Activated B cell treated with CpG ODN at 0.5 μM for 24 hours (primary cell): ENCODE data around the gene KISS1R. TPM values are rescaled to one million over a fixed set of nuclear protein-coding genes. Genes with fewer than 3 reads are reported as not detected.

Source experiments
- ATAC-seq: fragments of 200-7000 bp; cut with Tn5 transposase; one replicate; pipeline ENCODE4 v1.10.0; 2021; ENCODE audit warnings: low read depth, mild to moderate bottlenecking, moderate library complexity
- CTCF ChIA-PET: fragments of 350-600 bp; sonication (Branson Sonifier 250); formaldehyde crosslinking; loops from one replicate; lab custom pipeline; 2021; ENCODE audit warnings: antibody characterized with exemption; lab: Charles Lee
- POLR2A ChIA-PET: fragments of 350-600 bp; sonication (Branson Sonifier 250); formaldehyde crosslinking; loops from one replicate; lab custom pipeline; 2021; ENCODE audit warnings: antibody characterized with exemption; lab: Charles Lee
- DNase-seq: peaks from one replicate; pipeline ENCODE4 v3.0.0; 2022
- H3K27ac Mint-ChIP-seq: one replicate; pipeline ENCODE4 v1.8.0; 2020; ENCODE audit warnings: mixed read lengths
- H3K27me3 Mint-ChIP-seq: one replicate; pipeline ENCODE4 v1.8.0; 2021; ENCODE audit warnings: mixed read lengths
- H3K36me3 Mint-ChIP-seq: one replicate; pipeline ENCODE4 v1.8.0; 2021; ENCODE audit warnings: low read depth, mixed read lengths
- H3K4me1 Mint-ChIP-seq: one replicate; pipeline ENCODE4 v1.8.0; 2021; ENCODE audit warnings: mixed read lengths
- H3K4me3 Mint-ChIP-seq: one replicate; pipeline ENCODE4 v1.8.0; 2020; ENCODE audit warnings: mild to moderate bottlenecking, mixed read lengths
- H3K9me3 Mint-ChIP-seq: one replicate; pipeline ENCODE4 v1.8.0; 2020; ENCODE audit warnings: mixed read lengths
- intact Hi-C: fragments of 100-400 bp; cut with micrococcal nuclease; formaldehyde crosslinking; loops from one replicate; pipeline ENCODE4 v1.15.1; 2024
- total RNA-seq: library from RNA; stranded (reverse); gene quantifications from 2 replicates; pipeline ENCODE4 v1.2.3, GENCODE V29; 2022
- TF ChIP-seq, protein P1 (sequence below): fragments of 200-600 bp; IDR thresholded peaks from one replicate; pipeline ENCODE4 v1.8.0; 2022; ENCODE audit warnings: antibody characterized with exemption, mild to moderate bottlenecking

The KISS1R gene
- total RNA-seq, 1 donor from 2014 or later = 0.49 TPM

DNA sequence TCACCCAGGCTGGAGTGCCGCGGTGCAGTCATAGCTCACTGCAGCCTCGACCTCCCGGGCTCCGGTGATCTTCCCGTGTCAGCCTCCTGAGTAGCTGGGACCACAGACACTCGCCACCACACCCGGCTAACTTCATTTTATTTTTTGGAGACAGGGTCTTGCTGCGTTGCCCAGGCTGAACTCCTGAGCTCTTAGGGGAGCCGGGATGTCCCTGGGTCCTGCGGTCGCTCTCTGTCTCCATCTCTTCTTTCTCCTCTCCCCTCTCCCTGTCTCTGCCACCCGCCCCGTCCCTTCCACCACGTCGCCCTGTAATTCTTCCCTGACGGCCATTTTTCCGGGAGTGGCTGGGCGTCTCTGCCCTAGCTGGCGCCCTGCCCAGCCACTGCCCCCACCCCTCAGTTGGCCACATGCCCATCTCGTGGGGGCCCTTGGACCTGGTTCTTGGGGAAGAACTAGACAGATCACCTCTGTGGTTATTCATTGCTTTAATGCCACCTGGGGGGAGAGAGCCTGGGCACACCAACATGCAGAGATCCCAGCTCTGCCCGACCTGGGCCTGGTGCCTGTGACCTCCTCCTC lies 27.6 kb downstream of the KISS1R start:
- no peak for ATAC-seq
- H3K4me3 Mint-ChIP-seq = no peak overlapping the region
- CTCF ChIA-PET = no interaction called here
- peak overlapping the region; percentile 64 for H3K27ac Mint-ChIP-seq
- TF ChIP-seq, protein P1, sequence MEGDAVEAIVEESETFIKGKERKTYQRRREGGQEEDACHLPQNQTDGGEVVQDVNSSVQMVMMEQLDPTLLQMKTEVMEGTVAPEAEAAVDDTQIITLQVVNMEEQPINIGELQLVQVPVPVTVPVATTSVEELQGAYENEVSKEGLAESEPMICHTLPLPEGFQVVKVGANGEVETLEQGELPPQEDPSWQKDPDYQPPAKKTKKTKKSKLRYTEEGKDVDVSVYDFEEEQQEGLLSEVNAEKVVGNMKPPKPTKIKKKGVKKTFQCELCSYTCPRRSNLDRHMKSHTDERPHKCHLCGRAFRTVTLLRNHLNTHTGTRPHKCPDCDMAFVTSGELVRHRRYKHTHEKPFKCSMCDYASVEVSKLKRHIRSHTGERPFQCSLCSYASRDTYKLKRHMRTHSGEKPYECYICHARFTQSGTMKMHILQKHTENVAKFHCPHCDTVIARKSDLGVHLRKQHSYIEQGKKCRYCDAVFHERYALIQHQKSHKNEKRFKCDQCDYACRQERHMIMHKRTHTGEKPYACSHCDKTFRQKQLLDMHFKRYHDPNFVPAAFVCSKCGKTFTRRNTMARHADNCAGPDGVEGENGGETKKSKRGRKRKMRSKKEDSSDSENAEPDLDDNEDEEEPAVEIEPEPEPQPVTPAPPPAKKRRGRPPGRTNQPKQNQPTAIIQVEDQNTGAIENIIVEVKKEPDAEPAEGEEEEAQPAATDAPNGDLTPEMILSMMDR = no peak
- POLR2A ChIA-PET = interaction anchor here (0.6 to 2.3 kb wide), 4 partner anchors 12 to 81 kb away, joined by 3 to 7 read pairs (median 4); partner anchors contain the start of gene WDR18
- intact Hi-C loops = loop anchor here (5.0 kb wide), 1 partner anchor 188 kb away; no protein-coding TSS in a partner anchor
- no peaks in the 10 kb centered on the region for H3K27me3 Mint-ChIP-seq
- no peaks in the 10 kb centered on the region for H3K9me3 Mint-ChIP-seq
- no peak for DNase-seq
- peaks cover 12% of the 10 kb centered on the region for H3K36me3 Mint-ChIP-seq
- H3K4me1 Mint-ChIP-seq = peaks cover 51% of the 10 kb centered on the region

DNA sequence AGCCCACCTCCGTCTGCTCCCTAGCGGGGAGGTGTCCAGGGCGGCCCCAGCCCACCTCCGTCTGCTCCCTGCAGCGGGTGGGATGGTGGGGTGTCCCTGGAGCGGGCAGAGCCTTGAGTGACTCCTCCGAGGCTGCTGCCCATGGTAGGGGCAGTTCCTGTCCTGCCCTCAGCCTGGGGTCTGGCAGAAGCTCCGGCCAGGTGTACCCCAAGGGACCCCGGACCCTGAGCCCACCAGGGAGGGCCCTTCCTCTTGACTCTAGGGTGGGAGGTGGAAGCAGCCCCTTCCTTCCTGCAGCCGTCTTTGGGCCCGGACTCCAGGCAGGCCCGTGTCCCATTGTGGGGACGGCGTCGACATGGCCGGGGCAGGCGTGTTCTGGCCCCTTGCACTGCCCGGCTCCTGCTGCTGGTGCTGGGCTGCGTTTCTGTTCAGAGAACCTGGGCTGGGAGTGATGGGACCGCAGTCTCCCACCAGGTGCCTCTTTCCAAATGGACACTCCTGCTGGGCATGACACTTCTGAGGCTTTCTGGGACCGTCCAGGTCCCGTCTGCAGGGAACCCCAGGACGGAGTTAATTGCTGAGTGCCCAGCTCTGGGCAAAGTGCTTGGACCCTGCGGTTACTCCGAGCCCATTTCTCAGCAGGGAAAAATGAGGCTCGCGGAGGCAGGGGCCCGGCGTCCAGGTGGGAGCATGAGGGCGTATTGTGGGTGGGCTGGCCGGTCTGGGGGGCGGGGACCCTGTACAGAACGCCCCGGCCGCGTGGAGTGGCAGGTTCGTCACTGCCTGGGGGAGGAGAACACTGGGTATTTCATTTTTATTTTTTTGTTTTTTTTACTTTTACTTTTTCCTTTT lies 28.5 kb downstream of the KISS1R start:
- Mint-ChIP-seq H3K36me3 (peaks cover 10% of the 10 kb centered on the region), H3K27ac (no peak overlapping the region), H3K9me3 (no peaks in the 10 kb centered on the region), H3K4me1 (peaks cover 49% of the 10 kb centered on the region), H3K27me3 (no peaks in the 10 kb centered on the region), H3K4me3 (no peak overlapping the region)
- TF ChIP-seq, protein P1 = no peak
- ChIA-PET CTCF (interaction anchor here (1.0 kb wide), 1 partner anchor 38 kb away, joined by 4 read pairs; the partner anchor contains the start of gene WDR18), POLR2A (interaction anchor here (0.6 to 3.3 kb wide), 5 partner anchors 7 to 321 kb away, joined by 3 to 45 read pairs (median 3); no protein-coding TSS in a partner anchor)
- ATAC-seq (no peak), DNase-seq (no peak)
- intact Hi-C loops = loop anchor here (2.0 to 5.0 kb wide), 2 partner anchors 37 to 187 kb away; no protein-coding TSS in a partner anchor

DNA sequence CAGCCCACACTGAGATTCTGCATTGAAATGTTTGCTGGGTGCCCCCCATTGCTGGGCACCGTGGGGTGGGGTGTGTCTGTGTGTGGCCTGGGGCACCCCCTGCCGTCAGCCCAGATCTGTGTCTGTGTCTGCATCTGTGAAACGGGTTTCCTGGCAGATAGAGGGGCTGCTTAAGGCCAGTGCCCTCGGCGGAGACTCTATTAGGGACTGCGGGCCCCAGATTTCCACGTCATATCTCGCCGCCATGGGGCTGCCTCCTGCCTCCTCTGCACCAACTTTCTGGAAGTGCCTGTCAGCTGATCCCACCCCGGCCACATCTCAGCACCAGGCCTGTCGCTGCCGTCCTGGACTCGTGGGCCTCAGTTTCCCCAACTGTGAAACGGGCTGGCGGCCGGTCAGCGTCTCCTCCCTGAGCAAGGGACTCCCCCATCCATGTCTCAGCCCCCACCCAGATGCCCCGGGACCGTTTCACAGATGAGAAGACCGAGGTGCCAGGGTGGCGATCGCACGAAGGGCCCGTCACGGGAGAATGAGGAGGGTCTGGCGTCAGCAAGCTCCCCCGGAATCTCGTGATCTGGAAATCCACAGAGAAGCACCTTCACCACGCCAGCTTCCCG lies 30.1 kb downstream of the KISS1R start:
- ATAC-seq = peak; percentile 35
- CTCF ChIA-PET = interaction anchor here (0.6 to 1.2 kb wide), 2 partner anchors 24 to 177 kb away, joined by 3 to 4 read pairs; no protein-coding TSS in a partner anchor
- POLR2A ChIA-PET = interaction anchor here (0.6 to 3.3 kb wide), 19 partner anchors 9 to 322 kb away, joined by 3 to 45 read pairs (median 4); partner anchors contain the start of genes CNN2, RNU6-2 and WDR18
- intact Hi-C loops = loop anchor here (1.0 to 5.0 kb wide), 4 partner anchors 21 to 185 kb away; partner anchors contain the start of gene ARID3A
- Mint-ChIP-seq H3K27ac (peak overlapping the region; percentile 93), H3K27me3 (no peaks in the 10 kb centered on the region), H3K9me3 (no peaks in the 10 kb centered on the region), H3K4me3 (peak overlapping the region; percentile 81), H3K36me3 (peaks cover 8% of the 10 kb centered on the region), H3K4me1 (peaks cover 55% of the 10 kb centered on the region)
- DNase-seq = no peak
- TF ChIP-seq, protein P1 = no peak

DNA sequence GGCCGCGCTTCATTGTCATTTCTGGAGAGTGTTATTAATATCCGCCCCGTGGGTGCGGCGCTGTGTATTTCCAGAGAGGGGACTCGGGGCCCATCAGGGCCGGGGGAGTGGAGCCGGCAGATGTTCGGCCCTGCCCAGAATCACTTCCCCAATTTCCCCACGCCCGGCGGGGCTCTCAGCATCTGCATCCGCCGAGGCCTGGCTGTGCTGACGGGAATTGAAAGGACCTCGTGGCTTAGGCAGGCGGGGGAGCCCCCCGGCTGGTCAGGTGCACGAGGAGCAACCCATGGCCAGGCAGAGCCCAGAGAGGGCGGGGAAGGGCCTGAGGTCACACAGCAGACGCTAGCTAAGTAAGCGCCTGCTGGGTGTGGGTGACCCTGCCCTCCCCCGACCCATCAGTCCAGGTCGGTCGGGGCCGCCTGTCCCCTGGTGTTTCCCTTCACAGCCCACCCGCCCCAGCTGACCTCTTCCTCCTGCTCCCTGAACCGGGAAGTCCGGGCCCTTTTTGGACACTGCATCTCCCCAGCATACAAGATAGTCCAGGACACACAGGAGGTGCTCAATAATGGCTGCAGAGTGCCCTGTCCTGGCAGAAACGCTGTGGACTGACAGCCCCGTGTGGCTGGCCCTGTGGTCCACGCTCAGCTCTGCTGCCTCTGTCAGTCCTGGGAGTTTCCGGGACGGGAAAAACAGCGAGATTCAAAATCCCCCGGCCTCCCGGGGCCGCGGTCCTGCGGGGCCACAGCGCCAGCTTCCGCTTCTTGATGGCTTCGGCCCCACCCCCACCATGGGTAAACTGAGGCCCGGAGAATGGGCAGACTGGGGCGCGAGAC lies 30.8 kb downstream of the KISS1R start:
- TF ChIP-seq, protein P1 = no peak
- peak; percentile 76 for ATAC-seq
- Mint-ChIP-seq H3K4me1 (peaks cover 59% of the 10 kb centered on the region), H3K27me3 (no peaks in the 10 kb centered on the region), H3K4me3 (peak overlapping the region; percentile 81), H3K36me3 (peaks cover 7% of the 10 kb centered on the region), H3K27ac (peak overlapping the region; percentile 93), H3K9me3 (no peaks in the 10 kb centered on the region)
- ChIA-PET CTCF (interaction anchor here (0.6 to 1.2 kb wide), 3 partner anchors 25 to 178 kb away, joined by 3 to 4 read pairs (median 3); no protein-coding TSS in a partner anchor), POLR2A (interaction anchor here (0.5 to 3.3 kb wide), 21 partner anchors 9 to 321 kb away, joined by 3 to 45 read pairs (median 4); partner anchors contain the start of genes CNN2, RNU6-2 and WDR18)
- DNase-seq = peak; percentile 84
- intact Hi-C loops = loop anchor here (1.0 to 5.0 kb wide), 4 partner anchors 22 to 184 kb away; partner anchors contain the start of gene ARID3A
